GM21717 (cell line): Measurements from ENCODE around the gene MED12.

Experiments
- ATAC-seq: cut with Tn5 transposase; IDR thresholded peaks from one replicate; pipeline ENCODE4 v1.9.1; 2021; ENCODE audit warnings: mild to moderate bottlenecking, moderate library complexity; ENCODE audit not compliant: unreplicated experiment

The MED12 gene

GRCh38 chrX:71107245-71107644 lies 11.2 kb upstream of the MED12 start:
- ATAC-seq: no peak

DNA sequence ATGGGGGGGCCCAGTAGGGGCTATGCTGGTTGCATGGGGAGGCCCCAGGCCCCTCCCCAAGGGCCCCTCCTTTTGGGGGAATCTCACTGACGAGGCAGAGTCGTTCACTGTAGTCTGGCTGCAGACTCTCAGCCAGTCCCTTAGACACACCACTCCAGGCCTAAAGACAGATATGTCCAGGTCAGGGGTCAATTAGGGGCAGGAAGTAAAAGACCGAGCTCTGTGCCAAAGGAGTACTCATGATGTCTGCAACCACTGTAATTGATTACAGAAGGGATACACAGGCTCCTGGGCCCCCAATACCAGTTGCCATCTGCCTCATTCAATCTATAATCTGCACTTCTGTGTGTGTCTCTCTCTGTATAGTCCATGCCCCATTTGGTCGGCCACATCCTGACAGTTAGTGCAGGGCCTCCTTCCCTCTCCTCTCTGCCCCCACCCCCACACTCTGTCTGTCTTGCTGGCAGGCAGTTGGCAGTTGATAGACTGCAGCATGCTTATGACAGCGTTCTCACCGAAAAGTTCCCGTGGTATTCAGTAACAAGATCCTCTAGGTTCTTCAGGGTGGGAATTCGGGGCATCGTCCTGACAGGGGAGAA lies 10.5 kb upstream of the MED12 start:
- ATAC-seq: no peak

DNA sequence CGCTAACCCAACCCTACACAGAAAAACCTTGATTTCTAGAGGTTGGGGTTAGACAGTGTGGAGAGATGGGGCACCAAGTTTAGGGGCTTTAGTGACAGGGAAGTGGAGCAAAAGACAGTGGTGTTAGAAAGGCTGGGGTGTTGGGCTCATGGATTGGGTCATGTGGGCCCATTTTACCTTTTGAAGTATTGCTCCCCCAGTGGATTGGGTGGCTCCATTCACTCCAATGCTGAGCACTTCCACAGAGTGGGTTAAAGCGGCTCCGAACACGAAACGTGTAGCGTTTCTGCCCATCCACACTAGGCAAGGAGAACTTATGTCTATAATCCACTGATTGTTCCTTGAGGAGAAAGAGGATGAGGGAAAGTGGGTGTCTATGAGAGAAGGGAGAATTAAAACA lies 9.3 kb upstream of the MED12 start:
- ATAC-seq: no peak

DNA sequence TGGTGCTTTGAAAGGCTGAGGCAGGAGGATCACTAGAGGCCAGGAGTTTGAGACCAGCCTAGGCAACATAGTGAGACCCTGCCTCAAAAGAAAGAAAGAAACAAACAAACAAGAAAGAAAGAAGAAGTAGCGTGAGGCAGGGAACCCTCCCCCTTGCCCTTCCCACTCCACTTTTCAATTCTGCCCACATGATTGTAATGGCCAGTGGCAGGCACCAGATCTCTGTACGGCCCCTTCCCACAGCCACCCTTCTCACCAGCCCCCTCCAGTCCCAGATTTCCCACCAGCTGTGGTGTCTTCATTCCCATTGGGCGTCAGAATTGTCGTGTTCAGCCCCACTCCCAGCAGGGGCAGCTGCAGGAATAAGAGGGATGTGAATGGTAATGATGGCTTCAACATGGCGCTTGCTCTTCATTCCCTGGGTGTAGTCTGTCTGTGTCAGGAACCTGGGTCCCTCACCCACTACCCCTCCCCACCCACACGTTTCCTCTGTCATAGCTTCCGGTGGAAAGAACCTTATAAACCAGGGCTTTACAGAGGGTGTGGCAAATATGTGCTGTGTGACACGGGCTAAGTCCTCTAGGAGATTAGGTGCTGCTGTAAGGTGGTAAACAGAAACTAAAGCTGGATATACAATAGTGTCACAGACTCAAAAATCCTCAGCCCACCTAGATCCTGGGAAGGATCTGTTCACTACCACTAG lies 7.1 kb upstream of the MED12 start, which contains the start of gene IL2RG:
Gene IL2RG, minus strand, starts transcription at position 437 of the 703 bp plus-strand sequence. Its CDS starts 38 bp downstream, at position 399.
- peak; percentile 88 for ATAC-seq

DNA sequence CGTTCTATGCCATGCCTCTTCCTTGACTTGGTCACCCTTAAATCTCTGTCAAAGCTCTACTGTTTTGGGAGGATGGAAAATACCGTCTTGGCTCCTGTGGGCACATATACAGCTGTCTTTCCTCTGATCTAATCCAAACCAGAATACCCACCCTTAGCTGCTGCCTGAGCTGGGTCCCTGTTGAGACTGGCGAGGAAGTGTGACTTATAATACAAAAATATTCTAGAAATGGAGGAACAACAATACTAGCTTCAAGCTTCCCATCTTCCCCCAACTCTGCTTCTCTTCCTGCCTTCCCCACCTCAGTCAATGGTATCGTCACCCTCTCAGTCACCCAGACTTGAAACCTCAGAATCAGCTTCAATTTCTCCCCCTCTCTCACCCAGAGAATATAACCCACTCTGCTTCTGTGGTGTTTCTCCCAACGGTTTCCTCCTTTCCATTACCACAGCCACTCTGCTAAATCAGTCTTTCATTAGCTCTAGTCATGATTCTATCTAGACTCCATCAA lies 6.4 kb upstream of the MED12 start:
- ATAC-seq: peak; percentile 32

- ATAC-seq: no peak
Measured at GRCh38 chrX:71117358-71117757, 1.0 kb upstream of the MED12 start.

- ATAC-seq: no peak
Measured at GRCh38 chrX:71118985-71119535, 664 bp downstream of the MED12 start.

GRCh38 chrX:71128166-71128833 lies 9.9 kb downstream of the MED12 start:
- ATAC-seq: no peak

- ATAC-seq: no peak
Measured at GRCh38 chrX:71128915-71129765, 10.7 kb downstream of the MED12 start.

GRCh38 chrX:71131510-71131909 lies 13.1 kb downstream of the MED12 start:
- no peak for ATAC-seq

DNA sequence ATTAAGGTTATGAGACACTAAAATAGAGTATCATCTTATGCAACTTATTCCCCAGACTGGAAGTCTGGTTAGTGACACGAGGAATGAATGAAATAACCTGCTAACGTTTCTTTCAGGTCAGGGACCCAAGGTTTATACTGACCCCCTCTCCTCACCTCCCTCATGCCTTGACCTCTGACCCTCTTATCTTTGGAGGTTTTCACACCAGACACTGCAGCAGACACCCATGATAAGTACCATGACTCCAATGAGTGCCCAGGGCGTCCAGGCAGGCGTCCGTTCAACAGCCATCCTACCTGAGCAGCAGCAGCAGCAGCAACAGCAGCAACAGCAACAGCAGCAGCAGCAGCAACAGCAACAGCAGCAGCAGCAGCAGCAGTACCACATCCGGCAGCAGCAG lies 22.0 kb downstream of the MED12 start:
- no peak for ATAC-seq

DNA sequence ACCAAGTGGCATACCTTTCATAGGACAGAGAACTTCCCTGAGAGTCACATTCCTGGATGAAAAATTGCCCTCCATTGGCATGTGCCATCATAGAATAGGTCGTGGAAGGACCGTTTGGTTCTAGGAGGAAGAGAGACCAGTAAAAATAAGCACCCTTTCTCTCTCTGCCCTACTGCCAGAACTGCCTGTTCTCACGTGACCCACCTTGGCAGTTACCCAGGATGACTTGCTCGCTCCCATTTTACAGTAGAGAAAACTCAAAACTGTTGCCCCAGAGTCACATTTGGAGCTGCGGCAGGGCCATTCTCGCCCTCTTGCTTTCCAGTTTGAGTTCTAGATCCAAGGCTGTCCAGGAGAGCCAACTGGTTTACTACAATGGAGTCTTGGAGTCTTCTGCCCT lies 25.1 kb downstream of the MED12 start:
- ATAC-seq: no peak

GRCh38 chrX:71144651-71145050 lies 26.3 kb downstream of the MED12 start, which contains the start of gene NLGN3:
TSS of gene NLGN3 (plus strand) at chrX:71144841. CDS start at chrX:71147750, 2,909 bp downstream.
- no peak for ATAC-seq

- ATAC-seq: no peak
Measured at GRCh38 chrX:71147496-71148277, 29.3 kb downstream of the MED12 start.

DNA sequence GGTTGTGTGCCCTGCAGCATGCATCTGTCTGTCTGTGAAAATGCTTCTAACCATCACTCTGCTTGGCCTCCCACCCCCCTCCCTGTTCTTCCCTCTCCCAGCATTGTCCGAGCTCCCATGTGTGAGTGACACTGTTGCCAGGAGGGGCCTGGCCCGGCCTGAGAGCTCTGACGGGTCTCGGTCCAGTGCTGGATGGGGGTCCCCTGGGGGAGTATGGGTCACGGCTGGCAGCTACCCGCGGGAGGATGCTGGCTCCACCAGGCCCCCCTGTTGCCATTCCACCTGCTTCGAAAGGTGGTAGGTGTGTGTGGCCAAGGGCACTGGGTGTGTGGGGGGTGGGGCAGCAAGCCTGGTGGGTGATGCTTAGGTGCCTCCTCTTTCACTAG lies 29.9 kb downstream of the MED12 start:
- ATAC-seq: no peak

DNA sequence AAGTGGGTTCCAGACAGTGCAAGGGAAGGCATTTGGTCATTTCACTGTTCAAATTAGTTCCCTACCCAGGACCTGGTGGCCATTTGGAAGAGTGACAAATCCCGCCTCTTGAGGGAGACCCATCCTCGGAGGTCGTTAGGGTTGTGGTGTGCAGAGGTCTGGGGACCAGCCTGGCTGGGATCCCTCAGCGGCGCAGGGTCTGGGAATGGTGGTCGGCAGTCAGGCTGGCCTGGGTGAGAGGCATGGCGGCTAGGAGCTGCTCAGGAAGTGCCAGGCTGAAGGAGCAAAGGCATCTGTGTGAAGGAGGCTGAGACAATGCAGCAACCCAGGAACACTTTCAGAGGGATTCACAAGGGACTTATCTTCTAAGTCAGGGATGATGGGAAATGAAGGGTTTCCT lies 33.0 kb downstream of the MED12 start:
- ATAC-seq: no peak

- ATAC-seq: no peak
Measured at GRCh38 chrX:71154196-71154595, 35.8 kb downstream of the MED12 start.

DNA sequence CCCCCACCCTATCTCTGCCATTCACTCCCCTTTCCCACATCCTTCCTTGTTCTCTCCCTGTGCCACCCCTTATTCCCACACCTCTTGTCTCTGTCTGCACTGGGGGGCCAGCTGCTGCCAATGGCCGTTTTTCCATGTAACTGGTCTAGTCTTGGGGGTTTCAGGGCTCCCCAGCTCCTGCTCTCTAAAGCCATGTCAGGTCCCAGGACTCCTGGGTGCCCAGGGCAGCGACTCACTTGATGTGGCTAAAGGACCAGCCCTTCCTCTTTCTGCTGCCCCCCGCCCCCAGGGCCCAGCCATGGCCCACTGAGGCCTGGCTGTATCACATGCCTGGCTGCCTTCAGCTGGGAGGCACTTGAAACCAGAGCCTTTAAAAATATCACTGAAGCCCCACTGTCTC lies 36.2 kb downstream of the MED12 start:
- no peak for ATAC-seq

DNA sequence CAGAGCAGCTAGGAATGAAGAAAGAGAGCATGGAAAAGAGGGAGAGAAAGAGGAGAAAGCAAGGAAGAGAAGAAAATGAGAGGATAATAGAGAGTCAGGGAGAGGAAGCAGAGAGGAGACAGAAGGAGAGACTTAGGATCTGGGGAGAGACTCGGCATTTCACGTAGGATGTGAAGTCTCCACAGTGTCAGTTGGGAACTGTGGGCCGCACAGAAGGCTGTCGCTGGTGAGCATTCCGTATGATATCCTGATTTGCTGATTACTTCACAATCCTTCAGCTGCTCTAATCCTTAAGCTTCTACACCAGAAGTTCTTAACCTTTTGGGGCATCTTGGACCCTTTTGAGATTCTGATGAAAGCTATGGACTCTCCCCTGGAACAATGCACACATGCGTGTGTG lies 40.2 kb downstream of the MED12 start:
- ATAC-seq: no peak

DNA sequence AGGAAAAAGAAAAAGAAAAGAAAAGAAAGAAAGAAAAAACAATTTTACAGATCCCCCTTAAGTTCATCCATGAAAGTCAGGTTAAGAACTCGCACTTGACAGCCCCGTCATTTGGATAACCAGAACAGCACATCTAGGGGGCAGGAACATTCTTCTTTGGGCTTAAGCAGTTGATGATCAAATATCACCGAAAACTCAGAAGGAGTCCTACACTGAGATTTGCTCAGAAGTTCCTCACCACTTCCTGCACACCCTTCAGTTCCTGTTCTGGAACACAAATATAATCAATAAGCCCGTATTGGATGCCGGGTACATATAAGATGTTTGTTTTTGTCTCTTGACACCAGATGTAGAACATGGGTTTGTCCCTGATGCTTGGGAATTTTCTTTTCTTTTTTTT lies 40.9 kb downstream of the MED12 start:
- ATAC-seq: no peak
